HepG2 (cell line): ENCODE data around the gene IP6K1. TPM values are rescaled to one million over a fixed set of nuclear protein-coding genes. Genes with fewer than 3 reads are reported as not detected.
"Not testable (repeated sequence)": the region's sequence is repeated elsewhere in the genome, so short reads cannot be mapped to it uniquely, and the experiment has no call there.

ENCODE experiments used
- ATAC-seq: fragments of 200-7000 bp; cut with Tn5 transposase; 3 replicates; pipeline ENCODE4 v1.9.1; 2020; ENCODE audit warnings: mild to moderate bottlenecking, moderate library complexity
- BruUV-seq: library from RNA; stranded (reverse); fragments of 400-500 nt; replicated peaks from 2 replicates; lab custom pipeline; 2021; lab: Mats Ljungman, UMichigan
- CTCF ChIA-PET: fragments of 300-600 bp; formaldehyde crosslinking; extraction: SDS; loops from one replicate; lab custom pipeline; 2021; ENCODE audit warnings: low total read pairs, inconsistent platforms, low intra/inter-chr PET ratio; lab: Yijun Ruan, JAX
- POLR2A ChIA-PET: fragments of 350-600 bp; sonication (Branson Sonifier 250); formaldehyde crosslinking; loops from one replicate; lab custom pipeline; 2020; ENCODE audit warnings: antibody characterized with exemption, inconsistent platforms; lab: Yijun Ruan, JAX
- DNase-seq: peaks from one replicate; pipeline ENCODE4 v3.0.0-alpha.2; 2015; ENCODE audit warnings: low spot score
- FAIRE-seq: peaks from 3 replicates; lab custom pipeline; 2011; peaks lifted over from hg19 to GRCh38; lab: Jason Lieb, UNC
- H2AFZ ChIP-seq: one replicate; pipeline ENCODE4 v1.6.1; 2011; ENCODE audit warnings: low read length, inconsistent platforms
- H3K27ac ChIP-seq: fragments of 300-600 bp; 3 replicates; pipeline ENCODE4 v1.8.0; 2011; ENCODE audit warnings: mixed run types, mild to moderate bottlenecking, mixed read lengths, low read length, inconsistent platforms; ENCODE audit not compliant: insufficient read depth; ENCODE audit errors: extremely low read length
- H3K27me3 ChIP-seq, 2 experiments: fragments of 200-600 bp in 1 of 2; 2 replicates in 1 of 2; 3 replicates in 1 of 2; pipeline versions ENCODE4 v1.6.0 to v1.8.0; 2011; ENCODE audit warnings: low read length in 2 of 2, mild to moderate bottlenecking in 2 of 2, moderate library complexity in 2 of 2, inconsistent platforms in 1 of 2; ENCODE audit not compliant: insufficient read depth in 2 of 2, control insufficient read depth in 1 of 2
- H3K36me3 ChIP-seq, 2 experiments: fragments of 200-600 bp in 1 of 2; replicated peaks in 1 of 2; 2 replicates in 1 of 2; 3 replicates in 1 of 2; pipeline versions ENCODE4 v1.5.1 to v1.8.0; 2011; ENCODE audit warnings: low read length in 2 of 2, inconsistent platforms in 1 of 2; ENCODE audit not compliant: insufficient read depth in 2 of 2, control insufficient read depth in 1 of 2
- H3K4me1 ChIP-seq: 2 replicates; pipeline ENCODE4 v1.5.1; 2012; ENCODE audit warnings: low read length, inconsistent platforms; ENCODE audit not compliant: insufficient read depth
- H3K4me2 ChIP-seq: 2 replicates; pipeline ENCODE4 v1.6.0; 2011; ENCODE audit warnings: low read depth, low read length, inconsistent platforms
- H3K4me3 ChIP-seq, 3 experiments: fragments of 200-600 bp in 1 of 3; sonication (generic), shearing (Covaris generic) in 1 of 3; replicated peaks in 1 of 3; 2 replicates each; pipeline ENCODE4 v1.5.1; 2011 to 2016; ENCODE audit warnings: low read length in 3 of 3, inconsistent platforms in 2 of 3, low read depth in 2 of 3, mild to moderate bottlenecking in 2 of 3, control low read depth in 1 of 3, mixed read lengths in 1 of 3; ENCODE audit not compliant: insufficient read depth in 1 of 3
- H3K79me2 ChIP-seq: one replicate; pipeline ENCODE4 v1.6.1; 2011; ENCODE audit warnings: low read length, inconsistent platforms; ENCODE audit not compliant: insufficient read depth
- H3K9ac ChIP-seq: 2 replicates; pipeline ENCODE4 v1.6.0; 2011; ENCODE audit warnings: mild to moderate bottlenecking, low read depth, low read length, inconsistent platforms; ENCODE audit not compliant: insufficient read depth
- H3K9me3 ChIP-seq: 2 replicates; pipeline ENCODE4 v1.5.1; 2012; ENCODE audit warnings: mild to moderate bottlenecking, low read length
- H4K20me1 ChIP-seq: 2 replicates; pipeline ENCODE4 v1.6.0; 2011; ENCODE audit warnings: inconsistent platforms, mild to moderate bottlenecking, low read length, moderate library complexity; ENCODE audit not compliant: insufficient read depth
- WGBS: methylation state at CpG from one replicate; pipeline ENCODE4 v1.1.6; 2017; ENCODE audit warnings: low lambda C conversion rate; 5-methylcytosine and 5-hydroxymethylcytosine counted together
- in situ Hi-C: cut with HindIII; loops from 2 replicates; pipeline ENCODE4 v1.10.0; 2017; ENCODE audit warnings: low pct_unique_long_range_greater_than_20kb; ENCODE audit not compliant: extremely low pct_ligation_motif_present
- intact Hi-C: fragments of 100-400 bp; cut with micrococcal nuclease; formaldehyde crosslinking; loops from one replicate; pipeline ENCODE4 v1.10.0; 2022; ENCODE audit not compliant: unreplicated experiment
- polyA plus RNA-seq, 8 experiments: library from polyadenylated mRNA; depleted of rRNA in 3 of 8; stranded (reverse) in 7 of 8; unstranded in 1 of 8; fragments of >200 nt; fragmentation: Illumina TruSeq in 4 of 8; extraction: Trizol in 4 of 8; gene quantifications; 2 replicates each; pipeline versions ENCODE4 v1.2.1 to v1.2.3, GENCODE V29; 2011 to 2016; ENCODE audit warnings: low read depth in 4 of 8, missing spikeins in 1 of 8, mixed read lengths in 1 of 8; ENCODE audit not compliant: insufficient read depth in 1 of 8
- total RNA-seq, 5 experiments: library from RNA; depleted of rRNA; stranded (reverse); fragments of >200 nt; fragmentation: Illumina TruSeq; extraction: Trizol; gene quantifications; 2 replicates each; pipeline ENCODE4 v1.2.3, GENCODE V29; 2016; ENCODE audit warnings: low read depth in 1 of 5

IP6K1 gene
- total and polyA plus RNA-seq, 2 of the 13 experiments (the other 11 are each of a cell fraction or from before 2014, with no cell fraction given): 17.7 to 29.7 TPM

GRCh38 chr3:49691481-49691880 is 94.9 kb downstream of the IP6K1 start:
- Histone ChIP-seq H3K4me1 (peaks cover 41% of the 10 kb centered on the region), H3K4me2 (peak overlapping the region; percentile 96; the same call in 1 of the 2 replicates), H3K79me2 (peaks cover 44% of the 10 kb centered on the region)
- CTCF ChIA-PET, H3K27me3 ChIP-seq, H3K27ac ChIP-seq, DNase-seq, H4K20me1 ChIP-seq, H3K9ac ChIP-seq, H3K4me3 ChIP-seq, H3K36me3 ChIP-seq, POLR2A ChIA-PET, BruUV-seq, FAIRE-seq, ATAC-seq, H2AFZ ChIP-seq, intact Hi-C loops, H3K9me3 ChIP-seq, in situ Hi-C loops: not testable (repeated sequence)
- 92% methylated on average over 2 of the region's 3 CpGs for WGBS

- in situ Hi-C loops, BruUV-seq, H3K27me3 ChIP-seq, H2AFZ ChIP-seq, H3K9me3 ChIP-seq, ATAC-seq, POLR2A ChIA-PET, H3K36me3 ChIP-seq, CTCF ChIA-PET, DNase-seq, H3K27ac ChIP-seq, FAIRE-seq, H4K20me1 ChIP-seq, intact Hi-C loops: not testable (repeated sequence)
- peaks cover 44% of the 10 kb centered on the region for H3K79me2 ChIP-seq
- peak overlapping the region in 2 of 3 experiments; percentile 13 to 16; a peak in 3 of 6 replicates for H3K4me3 ChIP-seq
- peak overlapping the region; percentile 96 for H3K4me2 ChIP-seq
- WGBS: no CpG with 5 or more reads among the region's 3 CpGs
- H3K9ac ChIP-seq: peak overlapping the region; percentile 29; the same call in 1 of the 2 replicates
- peaks cover 41% of the 10 kb centered on the region for H3K4me1 ChIP-seq
Measured at GRCh38 chr3:49690856-49691255, 95.5 kb downstream of the IP6K1 start.
